AG04450 (cell line): ENCODE data around the gene GPATCH1. TPM values are rescaled to one million over a fixed set of nuclear protein-coding genes. Genes with fewer than 3 reads are reported as not detected.

ENCODE experiments used
- CTCF ChIA-PET: fragments of 300-600, 350-600 bp; formaldehyde crosslinking; extraction: SDS; loops from one replicate; lab custom pipeline; 2022; ENCODE audit warnings: antibody characterized with exemption, inconsistent platforms; lab: Charles Lee
- POLR2A ChIA-PET: fragments of 350-600 bp; formaldehyde crosslinking; extraction: SDS; loops from one replicate; lab custom pipeline; 2021; ENCODE audit warnings: antibody characterized with exemption, inconsistent platforms; lab: Yijun Ruan, JAX
- DNase-seq: peaks from one replicate; pipeline ENCODE4 v3.0.0-alpha.2; 2011; ENCODE audit warnings: low read depth, low spot score
- H3K27ac ChIP-seq: one replicate; pipeline ENCODE4 v1.5.1; 2012; ENCODE audit warnings: low read depth, low read length, control low read depth
- H3K27me3 ChIP-seq: one replicate; pipeline ENCODE4 v1.6.0; 2012; ENCODE audit warnings: low read length; ENCODE audit not compliant: control insufficient read depth, insufficient read depth
- H3K4me3 ChIP-seq: 2 replicates; pipeline ENCODE4 v1.5.1; 2011; ENCODE audit warnings: mild to moderate bottlenecking, low read depth, low read length, control low read depth
- H3K9me3 ChIP-seq: 2 replicates; pipeline ENCODE4 v1.5.1; 2012; ENCODE audit warnings: low read length; ENCODE audit not compliant: control insufficient read depth, insufficient read depth
- polyA plus RNA-seq: library from polyadenylated mRNA; depleted of rRNA; stranded (reverse); fragments of >200 nt; gene quantifications from 2 replicates; pipeline ENCODE4 v1.2.3, GENCODE V29; 2011
- TF ChIP-seq, protein P1 (sequence below): IDR thresholded peaks from 2 replicates; pipeline ENCODE4 v1.5.1; 2011; ENCODE audit warnings: low read depth, low read length, control low read depth, inconsistent platforms

GPATCH1 gene
- polyA plus RNA-seq, 1 experiment: 7.9 TPM

- CTCF ChIA-PET: interaction anchor here (3.1 to 4.1 kb wide), 2 partner anchors 13 to 26 kb away, joined by 8 to 15 read pairs; no protein-coding TSS in a partner anchor
These were observed 76.9 kb downstream of the GPATCH1 start for GRCh38 chr19:33157906-33158305.

DNA sequence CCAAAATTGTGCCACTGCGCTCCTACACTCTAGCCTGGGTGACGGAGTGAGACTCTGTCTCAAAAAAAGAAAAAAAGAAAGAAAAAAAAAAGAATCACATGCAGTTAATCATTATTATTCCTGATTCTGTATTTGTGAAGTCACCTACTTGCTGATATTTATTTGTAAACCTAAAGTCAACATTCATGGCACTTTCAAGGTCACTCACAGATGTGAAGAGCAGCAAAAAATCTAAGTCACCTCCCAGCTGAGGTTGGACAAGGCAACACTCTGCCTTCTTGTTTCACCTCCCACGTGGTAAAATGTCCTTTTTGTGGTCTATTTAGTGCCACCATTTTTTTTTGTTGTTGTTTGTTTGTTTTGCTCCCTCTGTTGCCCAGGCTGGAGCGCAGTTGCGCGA is 77.4 kb downstream of the GPATCH1 start:
- Histone ChIP-seq H3K27ac (no peak overlapping the region), H3K9me3 (no peaks in the 10 kb centered on the region), H3K4me3 (no peak overlapping the region), H3K27me3 (no peaks in the 10 kb centered on the region)
- ChIA-PET POLR2A (no interaction called here), CTCF (interaction anchor here (1.4 to 4.1 kb wide), 3 partner anchors 14 to 33 kb away, joined by 3 to 15 read pairs (median 8); no protein-coding TSS in a partner anchor)
- TF ChIP-seq, protein P1, sequence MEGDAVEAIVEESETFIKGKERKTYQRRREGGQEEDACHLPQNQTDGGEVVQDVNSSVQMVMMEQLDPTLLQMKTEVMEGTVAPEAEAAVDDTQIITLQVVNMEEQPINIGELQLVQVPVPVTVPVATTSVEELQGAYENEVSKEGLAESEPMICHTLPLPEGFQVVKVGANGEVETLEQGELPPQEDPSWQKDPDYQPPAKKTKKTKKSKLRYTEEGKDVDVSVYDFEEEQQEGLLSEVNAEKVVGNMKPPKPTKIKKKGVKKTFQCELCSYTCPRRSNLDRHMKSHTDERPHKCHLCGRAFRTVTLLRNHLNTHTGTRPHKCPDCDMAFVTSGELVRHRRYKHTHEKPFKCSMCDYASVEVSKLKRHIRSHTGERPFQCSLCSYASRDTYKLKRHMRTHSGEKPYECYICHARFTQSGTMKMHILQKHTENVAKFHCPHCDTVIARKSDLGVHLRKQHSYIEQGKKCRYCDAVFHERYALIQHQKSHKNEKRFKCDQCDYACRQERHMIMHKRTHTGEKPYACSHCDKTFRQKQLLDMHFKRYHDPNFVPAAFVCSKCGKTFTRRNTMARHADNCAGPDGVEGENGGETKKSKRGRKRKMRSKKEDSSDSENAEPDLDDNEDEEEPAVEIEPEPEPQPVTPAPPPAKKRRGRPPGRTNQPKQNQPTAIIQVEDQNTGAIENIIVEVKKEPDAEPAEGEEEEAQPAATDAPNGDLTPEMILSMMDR: no peak
- no peak for DNase-seq

More at GRCh38 chr19:33157906-33158305, 76.9 kb downstream of the GPATCH1 start:
- POLR2A ChIA-PET: no interaction called here
- H3K9me3 ChIP-seq: no peaks in the 10 kb centered on the region
- TF ChIP-seq, protein P1: no peak
- H3K27ac ChIP-seq: no peak overlapping the region
- no peak overlapping the region for H3K4me3 ChIP-seq
- DNase-seq: no peak
- H3K27me3 ChIP-seq: no peaks in the 10 kb centered on the region

DNA sequence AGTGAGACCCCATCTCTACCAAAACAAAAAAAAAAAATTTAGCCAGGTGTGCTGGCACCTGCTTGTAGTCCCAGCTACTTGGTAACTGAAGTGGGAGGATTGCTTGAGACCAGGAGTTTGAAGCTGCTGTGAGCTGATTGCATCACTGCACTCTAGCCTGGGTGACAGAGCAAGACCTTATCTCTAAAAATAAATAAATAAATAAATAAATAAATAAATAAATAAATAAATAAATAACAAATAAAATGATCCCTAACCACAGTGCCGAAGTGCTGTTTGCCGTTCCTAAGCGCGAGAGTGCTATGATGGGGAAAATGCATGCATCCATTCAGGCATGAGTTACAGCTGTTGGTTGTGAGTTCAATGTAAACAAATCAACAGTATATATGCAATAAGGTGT is 78.2 kb downstream of the GPATCH1 start:
- POLR2A ChIA-PET: no interaction called here
- TF ChIP-seq, protein P1: no peak
- H3K9me3 ChIP-seq: no peaks in the 10 kb centered on the region
- H3K27me3 ChIP-seq: no peaks in the 10 kb centered on the region
- no peak overlapping the region for H3K27ac ChIP-seq
- no peak overlapping the region for H3K4me3 ChIP-seq
- CTCF ChIA-PET: interaction anchor here (0.6 to 3.1 kb wide), 4 partner anchors 15 to 166 kb away, joined by 3 to 19 read pairs (median 6); no protein-coding TSS in a partner anchor
- DNase-seq: no peak

- Histone ChIP-seq H3K27ac (no peak overlapping the region), H3K9me3 (no peaks in the 10 kb centered on the region), H3K27me3 (no peaks in the 10 kb centered on the region), H3K4me3 (no peak overlapping the region)
- CTCF ChIA-PET: interaction anchor here (1.4 to 2.8 kb wide), 2 partner anchors 24 to 35 kb away, joined by 3 to 19 read pairs; no protein-coding TSS in a partner anchor
- POLR2A ChIA-PET: interaction anchor here (1.0 kb wide), 1 partner anchor 17 kb away, joined by 3 read pairs; no protein-coding TSS in a partner anchor
- DNase-seq: no peak
- TF ChIP-seq, protein P1: no peak
These were observed 78.9 kb downstream of the GPATCH1 start for GRCh38 chr19:33159893-33160292.

GRCh38 chr19:33161201-33161600 is 80.2 kb downstream of the GPATCH1 start:
- POLR2A ChIA-PET: interaction anchor here (0.6 to 1.0 kb wide), 2 partner anchors 16 to 116 kb away, joined by 3 to 9 read pairs; no protein-coding TSS in a partner anchor
- no peak overlapping the region for H3K27ac ChIP-seq

More at GRCh38 chr19:33161201-33161600, 80.2 kb downstream of the GPATCH1 start:
- Histone ChIP-seq H3K27me3 (no peaks in the 10 kb centered on the region), H3K9me3 (no peaks in the 10 kb centered on the region), H3K4me3 (no peak overlapping the region)
- CTCF ChIA-PET: interaction anchor here (0.9 to 2.8 kb wide), 2 partner anchors 23 to 53 kb away, joined by 3 to 19 read pairs; no protein-coding TSS in a partner anchor
- no peak for DNase-seq
- TF ChIP-seq, protein P1: no peak
